Keratinocyte (primary cell): ENCODE results near the gene EIF1AD. TPM values are rescaled to one million over a fixed set of nuclear protein-coding genes. Genes with fewer than 3 reads are reported as not detected.

Experiments
- DNase-seq: peaks from one replicate; pipeline ENCODE4 v3.0.0-alpha.2; 2011; ENCODE audit warnings: low read depth, missing footprints, low spot score
- FAIRE-seq: peaks from 2 replicates; lab custom pipeline; 2011; peaks lifted over from hg19 to GRCh38; lab: Jason Lieb, UNC
- H2AFZ ChIP-seq: 2 replicates; pipeline ENCODE4 v1.6.0; 2012; ENCODE audit warnings: low read length, control low read depth, inconsistent platforms; ENCODE audit not compliant: control insufficient read depth
- H3K27ac ChIP-seq: 2 replicates; pipeline ENCODE4 v1.5.1; 2011; ENCODE audit warnings: low read length; ENCODE audit not compliant: control insufficient read depth, insufficient read depth
- H3K27me3 ChIP-seq: 3 replicates; pipeline ENCODE4 v1.6.0; 2011; ENCODE audit warnings: low read length; ENCODE audit not compliant: control insufficient read depth, insufficient read depth; ENCODE audit errors: extremely low read depth
- H3K36me3 ChIP-seq, 2 experiments: 2 replicates in 1 of 2; 3 replicates in 1 of 2; pipeline ENCODE4 v1.5.1; 2011; ENCODE audit warnings: low read length in 2 of 2, mild to moderate bottlenecking in 1 of 2; ENCODE audit not compliant: control insufficient read depth in 2 of 2, insufficient read depth in 2 of 2; ENCODE audit errors: extremely low read depth in 1 of 2
- H3K4me1 ChIP-seq: 3 replicates; pipeline ENCODE4 v1.5.1; 2011; ENCODE audit warnings: low read length; ENCODE audit not compliant: control insufficient read depth, insufficient read depth; ENCODE audit errors: extremely low read depth
- H3K4me2 ChIP-seq: 3 replicates; pipeline ENCODE4 v1.6.0; 2011; ENCODE audit warnings: low read depth, low read length; ENCODE audit not compliant: control insufficient read depth, insufficient read depth; ENCODE audit errors: extremely low read depth
- H3K4me3 ChIP-seq, 3 experiments: fragments of 200-600 bp in 1 of 3; sonication (generic) in 1 of 3; 2 replicates in 2 of 3; 3 replicates in 1 of 3; pipeline ENCODE4 v1.5.1; 2011 to 2016; ENCODE audit warnings: low read length in 3 of 3, mild to moderate bottlenecking in 3 of 3, control low read depth in 2 of 3, inconsistent platforms in 1 of 3, low read depth in 1 of 3, mixed read lengths in 1 of 3, mixed run types in 1 of 3, moderate library complexity in 1 of 3; ENCODE audit not compliant: control insufficient read depth in 2 of 3, insufficient read depth in 2 of 3; ENCODE audit errors: extremely low read depth in 1 of 3
- H3K79me2 ChIP-seq: 2 replicates; pipeline ENCODE4 v1.6.0; 2012; ENCODE audit warnings: low read length; ENCODE audit not compliant: control insufficient read depth, insufficient read depth
- H3K9ac ChIP-seq: 3 replicates; pipeline ENCODE4 v1.6.0; 2011; ENCODE audit warnings: low read length; ENCODE audit not compliant: control insufficient read depth, insufficient read depth; ENCODE audit errors: extremely low read depth
- H3K9me1 ChIP-seq: 3 replicates; pipeline ENCODE4 v1.6.0; 2011; ENCODE audit warnings: low read length; ENCODE audit not compliant: control insufficient read depth, insufficient read depth; ENCODE audit errors: extremely low read depth
- H3K9me3 ChIP-seq: 2 replicates; pipeline ENCODE4 v1.5.1; 2012; ENCODE audit warnings: low read depth, low read length; ENCODE audit not compliant: control insufficient read depth
- H4K20me1 ChIP-seq: 3 replicates; pipeline ENCODE4 v1.6.0; 2011; ENCODE audit warnings: low read length; ENCODE audit not compliant: control insufficient read depth, insufficient read depth; ENCODE audit errors: extremely low read depth
- EZH2 ChIP-seq: IDR thresholded peaks from one replicate; pipeline ENCODE4 v1.6.1; 2012; ENCODE audit warnings: inconsistent platforms, mild to moderate bottlenecking, low read length, moderate library complexity
- dilution Hi-C: fragments of 300-500 bp; cut with MboI; formaldehyde crosslinking; loops from one replicate; pipeline ENCODE4 v1.7.0; 2020; ENCODE audit warnings: low sequenced_read_pairs; ENCODE audit not compliant: extremely low pct_ligation_motif_present
- polyA plus RNA-seq, 5 experiments: library from polyadenylated mRNA; depleted of rRNA in 3 of 5; stranded (reverse) in 3 of 5; stranded (forward) in 1 of 5; unstranded in 1 of 5; fragments of >200 nt; gene quantifications; 1 replicate in 1 of 5; 2 replicates in 3 of 5; 3 replicates in 1 of 5; pipeline versions ENCODE4 v1.2.1 to v1.2.3, GENCODE V29; 2011 to 2012; ENCODE audit warnings: missing spikeins in 2 of 5, low read depth in 1 of 5, low replicate concordance in 1 of 5
- TF ChIP-seq, protein P1 (sequence below), 3 experiments: IDR thresholded peaks in 1 of 3; conservative IDR thresholded peaks in 1 of 3; optimal IDR thresholded peaks in 1 of 3; 2 replicates in 2 of 3; 3 replicates in 1 of 3; pipeline versions ENCODE3 to v1.5.1; 2011; ENCODE audit warnings: low read length in 3 of 3, mild to moderate bottlenecking in 3 of 3, moderate library complexity in 2 of 3, control low read depth in 1 of 3, inconsistent platforms in 1 of 3; ENCODE audit not compliant: insufficient read depth in 2 of 3; ENCODE audit errors: extremely low read depth in 1 of 3

The EIF1AD gene
- polyA plus RNA-seq, 1 donor (not counting 4 experiments of a cell fraction or from before 2014, with no cell fraction given), result 29.6 TPM

DNA sequence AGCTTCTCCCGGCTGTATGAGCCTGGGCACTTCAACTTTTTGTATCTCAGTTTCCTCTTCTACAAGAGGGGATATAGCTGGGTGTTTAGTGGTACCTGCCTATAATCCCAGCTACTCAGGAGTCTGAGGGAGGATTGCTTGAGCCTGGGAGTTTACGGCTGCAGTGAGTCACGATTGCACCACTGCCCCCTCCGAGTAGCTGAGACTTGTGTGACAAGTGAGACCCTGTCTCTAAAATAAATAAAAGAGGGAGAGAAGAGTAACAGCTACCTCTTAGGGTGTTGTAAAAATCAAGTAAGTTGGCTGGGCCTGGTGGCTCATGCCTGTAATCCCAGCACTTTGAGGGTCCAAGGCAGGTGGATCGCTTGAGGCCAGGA is 34.4 kb upstream of the EIF1AD start:
- H4K20me1 ChIP-seq, result no peaks in the 10 kb centered on the region
- no peak overlapping the region for H3K9ac ChIP-seq
- peaks cover 6% of the 10 kb centered on the region for H3K27me3 ChIP-seq
- no peaks in the 10 kb centered on the region for H3K9me3 ChIP-seq
- H2AFZ ChIP-seq, result no peak overlapping the region
- dilution Hi-C loops, result no loop called here
- no peaks in the 10 kb centered on the region for H3K9me1 ChIP-seq
- no peak for FAIRE-seq
- no peak overlapping the region for H3K4me2 ChIP-seq
- H3K36me3 ChIP-seq, result no peaks in the 10 kb centered on the region
- no peak overlapping the region for H3K27ac ChIP-seq
- no peak for TF ChIP-seq EZH2
- TF ChIP-seq, protein P1, sequence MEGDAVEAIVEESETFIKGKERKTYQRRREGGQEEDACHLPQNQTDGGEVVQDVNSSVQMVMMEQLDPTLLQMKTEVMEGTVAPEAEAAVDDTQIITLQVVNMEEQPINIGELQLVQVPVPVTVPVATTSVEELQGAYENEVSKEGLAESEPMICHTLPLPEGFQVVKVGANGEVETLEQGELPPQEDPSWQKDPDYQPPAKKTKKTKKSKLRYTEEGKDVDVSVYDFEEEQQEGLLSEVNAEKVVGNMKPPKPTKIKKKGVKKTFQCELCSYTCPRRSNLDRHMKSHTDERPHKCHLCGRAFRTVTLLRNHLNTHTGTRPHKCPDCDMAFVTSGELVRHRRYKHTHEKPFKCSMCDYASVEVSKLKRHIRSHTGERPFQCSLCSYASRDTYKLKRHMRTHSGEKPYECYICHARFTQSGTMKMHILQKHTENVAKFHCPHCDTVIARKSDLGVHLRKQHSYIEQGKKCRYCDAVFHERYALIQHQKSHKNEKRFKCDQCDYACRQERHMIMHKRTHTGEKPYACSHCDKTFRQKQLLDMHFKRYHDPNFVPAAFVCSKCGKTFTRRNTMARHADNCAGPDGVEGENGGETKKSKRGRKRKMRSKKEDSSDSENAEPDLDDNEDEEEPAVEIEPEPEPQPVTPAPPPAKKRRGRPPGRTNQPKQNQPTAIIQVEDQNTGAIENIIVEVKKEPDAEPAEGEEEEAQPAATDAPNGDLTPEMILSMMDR (optimal IDR thresholded peaks at IDR 0.05 in 1 of 3, IDR thresholded peaks at IDR 0.05 in 1 of 3, conservative IDR thresholded peaks at IDR 0.05 in 1 of 3; ENCODE audit: extremely low read depth in 1 of 3, insufficient read depth in 2 of 3, low read length in 3 of 3), result no peak
- no peaks in the 10 kb centered on the region for H3K79me2 ChIP-seq
- no peak overlapping the region for H3K4me3 ChIP-seq
- DNase-seq, result no peak
- H3K4me1 ChIP-seq, result no peaks in the 10 kb centered on the region

DNA sequence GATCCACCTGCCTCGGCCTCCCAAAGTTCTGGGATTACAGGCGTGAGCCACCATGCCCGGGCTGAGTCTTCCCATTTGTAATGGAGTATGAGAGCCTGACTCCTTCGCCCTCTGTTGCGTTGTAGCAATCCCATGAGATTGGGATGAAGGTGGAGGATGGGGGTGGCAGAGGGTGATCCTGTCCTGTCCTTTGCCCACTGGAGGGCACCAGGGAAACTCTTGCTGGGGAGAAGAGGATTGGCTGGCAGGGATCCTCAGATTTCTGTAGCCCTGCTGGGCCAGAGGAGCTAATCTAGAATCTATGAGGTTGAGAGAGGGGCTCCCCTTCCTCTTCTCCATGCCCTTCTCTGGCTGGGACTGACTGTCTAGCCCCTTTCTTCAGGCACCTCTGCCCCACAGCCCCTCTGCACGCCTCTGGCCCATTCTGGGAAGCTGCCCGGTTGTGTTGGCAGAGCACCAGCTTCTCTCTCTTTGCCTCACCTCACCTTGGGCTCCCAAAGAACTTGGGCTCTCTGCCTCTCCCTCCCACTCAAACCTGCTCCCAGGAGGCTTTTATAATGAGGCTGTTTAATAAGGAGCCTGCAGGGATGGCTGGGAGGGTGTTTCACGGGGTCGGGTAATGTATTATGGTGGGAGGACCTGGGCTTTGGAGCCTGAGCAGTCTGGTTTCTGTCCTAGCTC is 33.8 kb upstream of the EIF1AD start:
- Histone ChIP-seq H3K36me3 (no peaks in the 10 kb centered on the region), H3K4me3 (no peak overlapping the region), H4K20me1 (no peaks in the 10 kb centered on the region), H3K9me1 (no peaks in the 10 kb centered on the region), H3K27me3 (peaks cover 6% of the 10 kb centered on the region), H2AFZ (no peak overlapping the region), H3K9ac (no peak overlapping the region), H3K4me2 (no peak overlapping the region), H3K27ac (no peak overlapping the region), H3K9me3 (no peaks in the 10 kb centered on the region), H3K4me1 (no peaks in the 10 kb centered on the region), H3K79me2 (no peaks in the 10 kb centered on the region)
- FAIRE-seq (no peak), DNase-seq (no peak)
- dilution Hi-C loops, result no loop called here
- no peak for TF ChIP-seq EZH2
- TF ChIP-seq, protein P1 (optimal IDR thresholded peaks at IDR 0.05 in 1 of 3, IDR thresholded peaks at IDR 0.05 in 1 of 3, conservative IDR thresholded peaks at IDR 0.05 in 1 of 3; ENCODE audit: extremely low read depth in 1 of 3, insufficient read depth in 2 of 3, low read length in 3 of 3), result no peak
